K562 (cell line): ENCODE data around the gene GNAI3. TPM values are rescaled to one million over a fixed set of nuclear protein-coding genes. Genes with fewer than 3 reads are reported as not detected.

Source experiments
- CEBPZ ChIP-seq: fragments of 150-350 bp; IDR thresholded peaks from 2 replicates; pipeline ENCODE4 v1.6.1; 2014; ENCODE audit warnings: low read depth, mild to moderate bottlenecking, low read length, borderline replicate concordance
- E4F1 ChIP-seq: fragments of 250-450 bp; sonication (Bioruptor Pico); IDR thresholded peaks from 2 replicates; pipeline ENCODE4 v1.5.0; 2021; ENCODE audit warnings: mild to moderate bottlenecking, borderline replicate concordance
- ELF2 ChIP-seq: fragments of 250-450 bp; sonication (Bioruptor Pico); IDR thresholded peaks from 2 replicates; pipeline ENCODE4 v1.5.0; 2021; ENCODE audit warnings: mild to moderate bottlenecking
- ETS2 ChIP-seq: IDR thresholded peaks from 2 replicates; pipeline ENCODE4 v1.6.1; 2016; ENCODE audit warnings: borderline replicate concordance, missing genetic modification characterization, mild to moderate bottlenecking, moderate library complexity, missing compliant biosample characterization; ENCODE audit not compliant: poor library complexity, severe bottlenecking
- GTF2A2 ChIP-seq: IDR thresholded peaks from 2 replicates; pipeline ENCODE4 v1.6.1; 2016; ENCODE audit warnings: mild to moderate bottlenecking, missing genetic modification characterization, missing compliant biosample characterization
- HNRNPL ChIP-seq: fragments of 200-400 bp; formaldehyde crosslinking; IDR thresholded peaks from 2 replicates; pipeline ENCODE4 v1.6.1; 2017; ENCODE audit warnings: low read depth, mild to moderate bottlenecking, low read length
- LARP7 ChIP-seq: fragments of 450-650 bp; IDR thresholded peaks from 2 replicates; pipeline ENCODE4 v1.6.1; 2016
- LEF1 ChIP-seq: fragments of 450-650 bp; IDR thresholded peaks from 2 replicates; pipeline ENCODE4 v1.6.1; 2016; ENCODE audit warnings: mild to moderate bottlenecking
- MXI1 ChIP-seq: IDR thresholded peaks from 2 replicates; pipeline ENCODE4 v1.6.1; 2011; ENCODE audit warnings: low read depth, mild to moderate bottlenecking, improper control_type of control experiment, low read length
- NCOA6 ChIP-seq: fragments of 450-650 bp; IDR thresholded peaks from 2 replicates; pipeline ENCODE4 v1.6.1; 2017; ENCODE audit warnings: mild to moderate bottlenecking
- PHB ChIP-seq: fragments of 250-450 bp; sonication (Bioruptor Pico); IDR thresholded peaks from 2 replicates; pipeline ENCODE4 v1.5.0; 2021
- POLR2G ChIP-seq: fragments of 200-400 bp; formaldehyde crosslinking; IDR thresholded peaks from 2 replicates; pipeline ENCODE4 v1.6.1; 2017; ENCODE audit warnings: low read depth, mild to moderate bottlenecking, antibody characterized with exemption, low read length, moderate library complexity
- RBBP5 ChIP-seq: fragments of 200-600 bp; sonication (generic); IDR thresholded peaks from 2 replicates; pipeline ENCODE4 v1.6.1; 2012; ENCODE audit warnings: borderline replicate concordance, mild to moderate bottlenecking, low read length, control low read depth, inconsistent platforms; ENCODE audit not compliant: insufficient read depth, poor library complexity, severe bottlenecking
- RBFOX2 ChIP-seq: fragments of 200-400 bp; formaldehyde crosslinking; IDR thresholded peaks from 2 replicates; pipeline ENCODE4 v1.6.1; 2017; ENCODE audit warnings: low read depth, mild to moderate bottlenecking, low read length, moderate library complexity
- SAFB2 ChIP-seq: fragments of 200-400 bp; formaldehyde crosslinking; IDR thresholded peaks from 2 replicates; pipeline ENCODE4 v1.6.1; 2018; ENCODE audit warnings: borderline replicate concordance, low read length, low read depth, moderate library complexity; ENCODE audit not compliant: severe bottlenecking
- SUPT5H ChIP-seq: fragments of 450-650 bp; IDR thresholded peaks from 2 replicates; pipeline ENCODE4 v1.6.1; 2016
- TAF1 ChIP-seq: IDR thresholded peaks from 2 replicates; pipeline ENCODE4 v1.6.1; 2011; ENCODE audit warnings: mild to moderate bottlenecking, low read length, moderate library complexity; ENCODE audit not compliant: insufficient read depth, control insufficient read depth, severe bottlenecking; ENCODE audit errors: extremely low read depth
- TBP ChIP-seq: optimal IDR thresholded peaks from 2 replicates; pipeline ENCODE3; 2011; ENCODE audit warnings: low read depth, low read length, improper control_type of control experiment
- ZBTB7A ChIP-seq: IDR thresholded peaks from 2 replicates; pipeline ENCODE4 v1.6.1; 2011; ENCODE audit warnings: low read depth, mild to moderate bottlenecking, low read length, moderate library complexity, borderline replicate concordance; ENCODE audit not compliant: control insufficient read depth
- ZNF121 ChIP-seq: sonication (generic); formaldehyde crosslinking; conservative IDR thresholded peaks from 2 replicates; pipeline ENCODE4 v1.8.0; 2022; ENCODE audit warnings: missing genetic modification reagents
- ZNF232 ChIP-seq: sonication (generic); formaldehyde crosslinking; IDR thresholded peaks from 2 replicates; pipeline ENCODE4 v1.8.0; 2022; ENCODE audit warnings: mild to moderate bottlenecking, missing genetic modification reagents
- ZNF41 ChIP-seq: fragments of 250-450 bp; sonication (Bioruptor Pico); conservative IDR thresholded peaks from 2 replicates; pipeline ENCODE4 v1.4.0; 2020; ENCODE audit warnings: mild to moderate bottlenecking
- polyA plus RNA-seq, 8 experiments: library from polyadenylated mRNA; depleted of rRNA in 4 of 8; stranded (reverse) in 5 of 8; unstranded in 3 of 8; fragments of >200 nt; fragmentation: Nextera tagmentation in 2 of 8; fragmentation: Illumina TruSeq in 1 of 8; extraction: Ambion mirVana in 2 of 8; extraction: Trizol in 1 of 8; gene quantifications; 2 replicates each; pipeline versions ENCODE4 v1.2.1 to v1.2.3, GENCODE V29; 2011 to 2014; ENCODE audit warnings: inconsistent platforms in 1 of 8, missing spikeins in 1 of 8
- total RNA-seq, 7 experiments: library from RNA; depleted of rRNA in 6 of 7; stranded (reverse); fragments of >200 nt in 6 of 7; fragmentation: Illumina TruSeq in 2 of 7; extraction: Trizol in 2 of 7; gene quantifications; 2 replicates each; pipeline versions ENCODE4 v1.2.1 to v1.2.3, GENCODE V29; 2011 to 2021; ENCODE audit warnings: low replicate concordance in 1 of 7

The GNAI3 gene
- total and polyA plus RNA-seq, 9 of the 15 experiments (the other 6 are each of a cell fraction or from before 2014, with no cell fraction given) = 6.3 to 13.2 (median 8.9) TPM

DNA sequence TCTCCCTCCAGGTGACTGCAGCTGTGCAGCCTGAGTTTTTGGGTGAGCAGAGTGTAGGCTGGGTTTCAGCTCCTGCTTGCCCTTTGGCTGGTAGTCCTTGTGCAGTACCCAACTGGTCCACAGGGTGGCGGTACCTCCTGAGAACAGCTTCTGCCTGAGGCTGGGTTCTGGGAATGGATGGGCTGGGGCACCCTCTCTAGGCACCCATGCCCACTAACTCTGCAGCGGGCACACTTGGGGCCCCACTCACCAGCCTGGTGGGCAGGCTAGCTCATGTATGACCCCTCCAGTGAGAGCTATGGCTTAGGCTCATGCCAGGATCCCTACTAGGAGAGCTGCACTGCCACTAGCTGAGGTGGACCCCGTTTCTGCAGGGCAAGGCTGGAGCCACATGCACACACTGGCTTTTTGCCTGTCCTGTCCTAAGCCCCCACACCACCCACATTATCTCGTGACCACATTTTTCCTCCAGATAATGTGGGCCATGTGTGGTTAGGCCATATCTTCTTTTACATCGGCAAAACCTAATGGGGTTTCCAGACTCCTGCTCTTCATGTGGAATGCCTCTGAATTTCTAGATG, 92.0 kb downstream of the GNAI3 start (continued):
- TF ChIP-seq RBBP5 (no peak), MXI1 (no peak), ZNF41 (CRISPR knock-in tag) (no peak), CEBPZ (no peak), ZNF121 (no peak), GTF2A2 (tag) (no peak), ELF2 (CRISPR knock-in tag) (no peak), NCOA6 (no peak), TAF1 (no peak), RBFOX2 (no peak), ZBTB7A (no peak), HNRNPL (no peak), LEF1 (no peak), ZNF232 (CRISPR knock-in tag) (no peak), TBP (no peak), PHB (CRISPR knock-in tag) (no peak), POLR2G (no peak), E4F1 (CRISPR knock-in tag) (no peak), SUPT5H (no peak), LARP7 (no peak), SAFB2 (no peak), ETS2 (tag) (no peak)
